HEK293 (cell line): ENCODE results near the gene SULT2A1.

Source experiments
- CTCF ChIA-PET: fragments of 350-600 bp; formaldehyde crosslinking; extraction: SDS; loops from one replicate; lab custom pipeline; 2021; ENCODE audit warnings: antibody characterized with exemption; lab: Yijun Ruan, JAX
- POLR2A ChIA-PET: fragments of 300-600 bp; formaldehyde crosslinking; extraction: SDS; loops from one replicate; lab custom pipeline; 2020; ENCODE audit warnings: antibody characterized with exemption, inconsistent platforms; lab: Yijun Ruan, JAX
- H3K27ac ChIP-seq: fragments of 200-500 bp; sonication (Bioruptor generic); 2 replicates; pipeline ENCODE4 v1.5.1; 2014; ENCODE audit warnings: low read depth, low read length, control low read depth, inconsistent platforms; ENCODE audit errors: extremely low read depth
- H3K36me3 ChIP-seq, 2 experiments: fragments of 200-500 bp in 1 of 2; sonication (Bioruptor generic) in 1 of 2; 1 replicate in 1 of 2; 2 replicates in 1 of 2; pipeline ENCODE4 v1.5.1; 2014 to 2017; ENCODE audit warnings: inconsistent platforms in 2 of 2, low read length in 2 of 2; ENCODE audit not compliant: control insufficient read depth in 2 of 2, insufficient read depth in 1 of 2
- H3K4me1 ChIP-seq: fragments of 200-500 bp; sonication (Bioruptor generic); 2 replicates; pipeline ENCODE4 v1.5.1; 2014; ENCODE audit warnings: mild to moderate bottlenecking, low read length, inconsistent platforms; ENCODE audit not compliant: control insufficient read depth, insufficient read depth
- H3K4me3 ChIP-seq: 2 replicates; pipeline ENCODE4 v1.5.1; 2011; ENCODE audit warnings: low read depth, mild to moderate bottlenecking, control low read depth, low read length, moderate library complexity
- H3K9me3 ChIP-seq: fragments of 200-500 bp; sonication (Bioruptor generic); 2 replicates; pipeline ENCODE4 v1.5.1; 2014; ENCODE audit warnings: low read depth, low read length, inconsistent platforms; ENCODE audit not compliant: control insufficient read depth, insufficient read depth
- KLF16 ChIP-seq: fragments of 450-650 bp; formaldehyde crosslinking; IDR thresholded peaks from 2 replicates; pipeline ENCODE4 v1.5.1; 2017; ENCODE audit warnings: missing biosample characterization, missing genetic modification characterization
- KLF8 ChIP-seq: fragments of 450-650 bp; formaldehyde crosslinking; IDR thresholded peaks from 2 replicates; pipeline ENCODE4 v1.5.1; 2016; ENCODE audit warnings: missing biosample characterization, missing genetic modification characterization
- MEIS1 ChIP-seq: sonication (generic); formaldehyde crosslinking; IDR thresholded peaks from 2 replicates; pipeline ENCODE4 v1.8.1; 2022; ENCODE audit warnings: missing genetic modification reagents, mild to moderate bottlenecking, borderline replicate concordance
- PRDM10 ChIP-seq: fragments of 450-650 bp; formaldehyde crosslinking; IDR thresholded peaks from 2 replicates; pipeline ENCODE4 v1.5.1; 2016; ENCODE audit warnings: missing biosample characterization, missing genetic modification characterization
- REPIN1 ChIP-seq: fragments of 450-650 bp; formaldehyde crosslinking; IDR thresholded peaks from 2 replicates; pipeline ENCODE4 v1.5.1; 2017; ENCODE audit warnings: missing biosample characterization, missing genetic modification characterization, low read depth
- SP2 ChIP-seq: fragments of 450-650 bp; formaldehyde crosslinking; IDR thresholded peaks from 2 replicates; pipeline ENCODE4 v1.5.1; 2016; ENCODE audit warnings: missing biosample characterization, missing genetic modification characterization
- TSHZ1 ChIP-seq: fragments of 450-650 bp; formaldehyde crosslinking; IDR thresholded peaks from 2 replicates; pipeline ENCODE4 v1.5.1; 2016; ENCODE audit warnings: missing biosample characterization, missing genetic modification characterization, borderline replicate concordance
- ZBTB6 ChIP-seq: fragments of 450-650 bp; formaldehyde crosslinking; IDR thresholded peaks from 2 replicates; pipeline ENCODE4 v1.5.1; 2017; ENCODE audit warnings: missing biosample characterization, missing genetic modification characterization
- ZBTB8A ChIP-seq: fragments of 450-650 bp; formaldehyde crosslinking; IDR thresholded peaks from 2 replicates; pipeline ENCODE4 v1.5.1; 2016; ENCODE audit warnings: missing biosample characterization, missing genetic modification characterization
- ZNF140 ChIP-seq: fragments of 450-650 bp; formaldehyde crosslinking; IDR thresholded peaks from 2 replicates; pipeline ENCODE4 v1.5.1; 2016; ENCODE audit warnings: missing biosample characterization, missing genetic modification characterization
- ZNF302 ChIP-seq: fragments of 450-650 bp; formaldehyde crosslinking; IDR thresholded peaks from 2 replicates; pipeline ENCODE4 v1.5.1; 2016; ENCODE audit warnings: missing biosample characterization, missing genetic modification characterization, low read depth
- ZNF449 ChIP-seq: fragments of 450-650 bp; formaldehyde crosslinking; IDR thresholded peaks from 2 replicates; pipeline ENCODE4 v1.5.1; 2017; ENCODE audit warnings: missing biosample characterization, mild to moderate bottlenecking, missing genetic modification characterization, moderate library complexity
- ZNF513 ChIP-seq: fragments of 450-650 bp; IDR thresholded peaks from 2 replicates; pipeline ENCODE4 v1.5.1; 2018; ENCODE audit warnings: missing biosample characterization, missing genetic modification characterization
- ZNF518A ChIP-seq: fragments of 450-650 bp; formaldehyde crosslinking; conservative IDR thresholded peaks from 2 replicates; pipeline ENCODE4 v1.5.1; 2016; ENCODE audit warnings: low read depth, missing biosample characterization, missing genetic modification characterization
- ZNF785 ChIP-seq: fragments of 450-650 bp; formaldehyde crosslinking; IDR thresholded peaks from 2 replicates; pipeline ENCODE4 v1.5.1; 2016; ENCODE audit warnings: missing biosample characterization, missing genetic modification characterization
- ZSCAN18 ChIP-seq: fragments of 450-650 bp; formaldehyde crosslinking; IDR thresholded peaks from 2 replicates; pipeline ENCODE4 v1.5.1; 2016; ENCODE audit warnings: missing biosample characterization, missing genetic modification characterization

The SULT2A1 gene

GRCh38 chr19:47826800-47827199, 59.3 kb downstream of the SULT2A1 start:
- H3K27ac ChIP-seq, result no peak overlapping the region
- H3K4me3 ChIP-seq, result no peak overlapping the region
- no peaks in the 10 kb centered on the region for H3K4me1 ChIP-seq
- no peak for TF ChIP-seq ZNF518A (tag by site-specific recombination)
- no peak for TF ChIP-seq ZBTB6 (tag by site-specific recombination)
- no peak for TF ChIP-seq ZNF302
- TF ChIP-seq ZNF785, result no peak
- TF ChIP-seq ZNF140 (tag by site-specific recombination), result no peak
- TF ChIP-seq ZSCAN18 (tag by site-specific recombination), result no peak
- no peak for TF ChIP-seq ZNF513
- TF ChIP-seq ZNF449, result no peak
- TF ChIP-seq KLF16 (tag by site-specific recombination), result no peak
- TF ChIP-seq SP2 (tag by site-specific recombination), result no peak
- no peak for TF ChIP-seq TSHZ1
- no peak for TF ChIP-seq KLF8 (tag by site-specific recombination)
- no peak for TF ChIP-seq ZBTB8A (tag by site-specific recombination)
- TF ChIP-seq MEIS1, result no peak
- no peak for TF ChIP-seq PRDM10 (tag by site-specific recombination)
- no peak for TF ChIP-seq REPIN1 (tag by site-specific recombination)
- POLR2A ChIA-PET, result interaction anchor here (0.6 kb wide), 1 partner anchor 38 kb away, joined by 3 read pairs; no protein-coding TSS in a partner anchor
- CTCF ChIA-PET, result interaction anchor here (0.5 to 3.2 kb wide), 4 partner anchors 12 to 42 kb away, joined by 3 to 10 read pairs (median 4); no protein-coding TSS in a partner anchor
- H3K36me3 ChIP-seq, result no peaks in the 10 kb centered on the region
- no peaks in the 10 kb centered on the region for H3K9me3 ChIP-seq
